Lung (tissue), 12 donors: ENCODE data around the gene FCHO1. TPM values are rescaled to one million over a fixed set of nuclear protein-coding genes. Genes with fewer than 3 reads are reported as not detected.

ENCODE experiments used
- ATAC-seq: fragments of 200-7000 bp; cut with Tn5 transposase; one replicate; pipeline ENCODE4 v1.9.1; 2020; ENCODE audit warnings: moderate number of reproducible peaks; ENCODE audit not compliant: insufficient read depth, low FRiP score
- DNase-seq, 3 donors: peaks; one replicate each; pipeline ENCODE4 v3.0.0-alpha.2; 2013 to 2017
- H3K27ac ChIP-seq, 2 donors: one replicate each; pipeline ENCODE4 v1.5.1; 2013; ENCODE audit warnings: mild to moderate bottlenecking in 2 of 2, moderate library complexity in 2 of 2, control low read depth in 1 of 2, inconsistent platforms in 1 of 2, low read depth in 1 of 2, low read length in 1 of 2
- H3K27me3 ChIP-seq, 3 donors: one replicate each; pipeline ENCODE4 v1.5.1; 2013; ENCODE audit warnings: low read length in 2 of 3; ENCODE audit not compliant: control insufficient read depth in 3 of 3, insufficient read depth in 3 of 3
- H3K36me3 ChIP-seq, 4 donors: one replicate each; pipeline ENCODE4 v1.5.1; 2013; ENCODE audit warnings: low read length in 4 of 4, mild to moderate bottlenecking in 1 of 4, moderate library complexity in 1 of 4; ENCODE audit not compliant: control insufficient read depth in 4 of 4, insufficient read depth in 4 of 4
- H3K4me1 ChIP-seq, 5 donors: one replicate each; pipeline ENCODE4 v1.5.1; 2013; ENCODE audit warnings: low read length in 5 of 5, mild to moderate bottlenecking in 2 of 5, moderate library complexity in 1 of 5; ENCODE audit not compliant: control insufficient read depth in 5 of 5, insufficient read depth in 5 of 5
- H3K4me3 ChIP-seq: one replicate; pipeline ENCODE4 v1.5.1; 2013; ENCODE audit warnings: mild to moderate bottlenecking, control low read depth, moderate library complexity
- H3K9ac ChIP-seq, 2 donors: one replicate each; pipeline ENCODE4 v1.5.1; 2013; ENCODE audit warnings: low read length in 2 of 2, control low read depth in 1 of 2; ENCODE audit not compliant: insufficient read depth in 1 of 2
- H3K9me3 ChIP-seq, 4 donors: one replicate each; pipeline ENCODE4 v1.5.1; 2013; ENCODE audit warnings: low read length in 3 of 4, mild to moderate bottlenecking in 1 of 4, moderate library complexity in 1 of 4; ENCODE audit not compliant: control insufficient read depth in 4 of 4, insufficient read depth in 3 of 4
- CTCF ChIP-seq: IDR thresholded peaks from 2 replicates; pipeline ENCODE4 v1.5.1; 2012; ENCODE audit warnings: mild to moderate bottlenecking; ENCODE audit errors: control extremely low read depth, extremely low read depth
- WGBS, 2 donors: extraction: QIAGEN DNeasy Blood & Tissue Kit; methylation state at CpG; one replicate each; pipeline ENCODE4 v1.1.7; 2013; 5-methylcytosine and 5-hydroxymethylcytosine counted together
- polyA plus RNA-seq, 2 donors: library from polyadenylated mRNA; stranded (reverse); fragments of 200-250 nt; gene quantifications; one replicate each; pipeline ENCODE4 v1.2.1, GENCODE V29; 2013
- total RNA-seq, 2 donors: library from RNA; depleted of rRNA in 1 of 2; stranded (reverse); fragments of >200 nt in 1 of 2; gene quantifications; one replicate each; pipeline ENCODE4 v1.2.1, GENCODE V29; 2014 to 2021
- donor health status: control.
- donor health status: control.
- donor health status: Bipolar disorder and iron deficiency.
- donor health status: healthy.
- donor health status: DM: yes; HTN: yes; CAD: no.

The FCHO1 gene
- total and polyA plus RNA-seq, 4 donors = 3.2 to 10.4 (median 7.8) TPM

- H3K36me3 ChIP-seq = peaks cover 6 to 58% (median 19%) of the 10 kb centered on the region in 4 donors
- H3K4me3 ChIP-seq = no peak overlapping the region
- no peak for TF ChIP-seq CTCF
- no peak overlapping the region for H3K9ac ChIP-seq
- DNase-seq (no peak), ATAC-seq (no peak)
- H3K9me3 ChIP-seq = peaks cover 0 to 2% (median 0%) of the 10 kb centered on the region in 4 donors
- H3K27ac ChIP-seq = no peak overlapping the region
- 95 to 98% methylated on average over 7 of the region's 7 CpGs for WGBS, 2 donors
- H3K4me1 ChIP-seq = peaks cover 0 to 26% (median 11%) of the 10 kb centered on the region in 5 donors
- H3K27me3 ChIP-seq = no peaks in the 10 kb centered on the region
Observed at GRCh38 chr19:17724655-17725054, 26.6 kb upstream of the FCHO1 start.

DNA sequence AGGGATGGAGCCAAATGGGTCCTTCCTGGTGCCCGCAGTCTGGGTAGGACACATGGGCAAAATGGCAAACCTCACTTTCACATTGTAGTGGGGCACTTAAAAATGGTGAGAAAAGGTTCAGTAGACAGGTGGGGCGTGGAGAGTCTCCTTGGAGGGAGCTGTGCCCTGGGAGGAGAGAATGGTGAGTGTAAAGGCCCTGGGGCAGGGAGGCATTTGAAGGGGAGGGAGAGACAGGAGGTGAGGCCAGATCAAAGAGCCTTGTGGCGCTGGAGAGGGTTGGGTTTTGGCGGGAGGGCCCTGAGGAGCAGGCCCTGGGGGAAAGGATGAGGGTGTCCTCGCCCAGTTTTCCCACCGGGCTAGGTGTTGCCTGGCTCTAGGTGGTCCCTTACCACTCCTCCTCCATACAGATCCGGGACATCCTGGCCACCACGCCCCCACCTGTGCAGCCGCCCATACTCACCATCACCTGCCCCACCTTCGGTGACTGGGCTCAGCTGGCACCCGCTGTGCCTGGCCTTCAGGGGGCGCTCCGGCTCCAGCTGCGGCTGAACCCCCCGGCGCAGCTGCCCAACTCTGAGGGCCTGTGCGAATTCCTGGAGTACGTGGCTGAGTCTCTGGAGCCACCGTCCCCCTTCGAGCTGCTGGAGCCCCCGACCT lies 25.7 kb upstream of the FCHO1 start:
- DNase-seq (no peak), ATAC-seq (no peak)
- no peak for TF ChIP-seq CTCF
- 90 to 93% methylated on average over 20 to 21 of the region's 21 CpGs for WGBS, 2 donors
- no peak overlapping the region for H3K9ac ChIP-seq
- H3K4me3 ChIP-seq = no peak overlapping the region
- no peaks in the 10 kb centered on the region for H3K27me3 ChIP-seq
- no peaks in the 10 kb centered on the region for H3K9me3 ChIP-seq
- H3K27ac ChIP-seq = no peak overlapping the region
- peaks cover 0 to 19% (median 6%) of the 10 kb centered on the region in 5 donors for H3K4me1 ChIP-seq
- peaks cover 6 to 61% (median 19%) of the 10 kb centered on the region in 4 donors for H3K36me3 ChIP-seq

- Histone ChIP-seq H3K4me3 (no peak overlapping the region), H3K9me3 (no peaks in the 10 kb centered on the region), H3K4me1 (peaks cover 0 to 13% (median 0%) of the 10 kb centered on the region in 5 donors), H3K27ac (no peak overlapping the region), H3K9ac (no peak overlapping the region), H3K36me3 (peaks cover 11 to 64% (median 21%) of the 10 kb centered on the region in 4 donors), H3K27me3 (no peaks in the 10 kb centered on the region)
- DNase-seq (no peak), ATAC-seq (no peak)
- WGBS, 2 donors = 96% methylated on average over 59 of the region's 59 CpGs
- no peak for TF ChIP-seq CTCF
Observed at GRCh38 chr19:17726136-17726741, 25.0 kb upstream of the FCHO1 start.
